HG03064 (cell line): Measurements from ENCODE around the gene ARID1B.
"Not testable (repeated sequence)": the region's sequence is repeated elsewhere in the genome, so short reads cannot be mapped to it uniquely, and the experiment has no call there.

Experiments
- ATAC-seq: cut with Tn5 transposase; IDR thresholded peaks from one replicate; pipeline ENCODE4 v1.9.1; 2021; ENCODE audit warnings: low read depth; ENCODE audit not compliant: unreplicated experiment

The ARID1B gene

GRCh38 chr6:156928126-156928525 is 150.9 kb downstream of the ARID1B start:
- no peak for ATAC-seq

GRCh38 chr6:156928972-156929371 is 151.8 kb downstream of the ARID1B start:
- ATAC-seq, result no peak

GRCh38 chr6:156931283-156931682 is 154.1 kb downstream of the ARID1B start:
- ATAC-seq, result no peak

- ATAC-seq, result no peak
Observed at GRCh38 chr6:156933201-156934068, 156.3 kb downstream of the ARID1B start.

- no peak for ATAC-seq
Observed at GRCh38 chr6:156934069-156934460, 156.9 kb downstream of the ARID1B start.

GRCh38 chr6:156935000-156935399 is 157.8 kb downstream of the ARID1B start:
- ATAC-seq, result no peak

- ATAC-seq, result no peak
Observed at GRCh38 chr6:156938143-156938542, 161.0 kb downstream of the ARID1B start.

- ATAC-seq, result no peak
Observed at GRCh38 chr6:156940221-156940620, 163.0 kb downstream of the ARID1B start.

GRCh38 chr6:156942266-156942665 is 165.1 kb downstream of the ARID1B start:
- ATAC-seq, result no peak

- ATAC-seq, result no peak
Observed at GRCh38 chr6:156943166-156943565, 166.0 kb downstream of the ARID1B start.

- no peak for ATAC-seq
Observed at GRCh38 chr6:156943816-156944215, 166.6 kb downstream of the ARID1B start.

GRCh38 chr6:156944412-156944811 is 167.2 kb downstream of the ARID1B start:
- no peak for ATAC-seq

- ATAC-seq, result not testable (repeated sequence)
Observed at GRCh38 chr6:156945789-156946172, 168.6 kb downstream of the ARID1B start.

GRCh38 chr6:156946370-156946936 is 169.3 kb downstream of the ARID1B start:
- ATAC-seq, result no peak

- ATAC-seq, result no peak
Observed at GRCh38 chr6:156948277-156948676, 171.1 kb downstream of the ARID1B start.

GRCh38 chr6:156948807-156949206 is 171.6 kb downstream of the ARID1B start:
- no peak for ATAC-seq

GRCh38 chr6:156949376-156949775 is 172.2 kb downstream of the ARID1B start:
- no peak for ATAC-seq

GRCh38 chr6:156950084-156950483 is 172.9 kb downstream of the ARID1B start:
- no peak for ATAC-seq

GRCh38 chr6:156950531-156950930 is 173.4 kb downstream of the ARID1B start:
- no peak for ATAC-seq

- ATAC-seq, result no peak
Observed at GRCh38 chr6:156952401-156952800, 175.2 kb downstream of the ARID1B start.

- ATAC-seq, result no peak
Observed at GRCh38 chr6:156953127-156953478, 175.9 kb downstream of the ARID1B start.

- no peak for ATAC-seq
Observed at GRCh38 chr6:156953479-156954146, 176.4 kb downstream of the ARID1B start.
